Panc1 (cell line): Measurements from ENCODE around the gene WDR59.

Source experiments
- CTCF ChIP-seq: fragments of 450-650 bp; IDR thresholded peaks from 2 replicates; pipeline ENCODE4 v1.5.1; 2017; ENCODE audit warnings: mild to moderate bottlenecking
- POLR2AphosphoS5 ChIP-seq: IDR thresholded peaks from 2 replicates; pipeline ENCODE4 v1.6.1; 2012; ENCODE audit warnings: mild to moderate bottlenecking, low read depth, low read length, moderate library complexity
- REST ChIP-seq, 2 experiments: IDR thresholded peaks; 2 replicates each; pipeline ENCODE4 v1.6.1; 2011 to 2012; ENCODE audit warnings: low read depth in 2 of 2, control low read depth in 1 of 2, low read length in 1 of 2, mild to moderate bottlenecking in 1 of 2, moderate library complexity in 1 of 2; ENCODE audit not compliant: insufficient read depth in 1 of 2
- SIN3A ChIP-seq: IDR thresholded peaks from 2 replicates; pipeline ENCODE4 v1.6.1; 2012; ENCODE audit warnings: low read depth, mild to moderate bottlenecking, low read length, moderate library complexity, borderline replicate concordance; ENCODE audit not compliant: insufficient read depth
- TCF7L2 ChIP-seq: IDR thresholded peaks from 2 replicates; pipeline ENCODE4 v1.6.1; 2011; ENCODE audit warnings: mild to moderate bottlenecking, low read depth, low read length, inconsistent platforms

GRCh38 chr16:75027520-75028300 lies 42.8 kb upstream of the WDR59 start:
- TF ChIP-seq CTCF, result no peak
- TF ChIP-seq SIN3A, result no peak
- no peak for TF ChIP-seq TCF7L2
- no peak for TF ChIP-seq POLR2AphosphoS5
- no peak for TF ChIP-seq REST (IDR thresholded peaks at IDR 0.05; ENCODE audit: insufficient read depth in 1 of 2, low read depth in 2 of 2, low read length in 1 of 2)
